ENCODE measurements around the gene SDC4.
"Not testable (repeated sequence)": the region's sequence is repeated elsewhere in the genome, so short reads cannot be mapped to it uniquely, and the experiment has no call there.

SDC4 gene

DNA sequence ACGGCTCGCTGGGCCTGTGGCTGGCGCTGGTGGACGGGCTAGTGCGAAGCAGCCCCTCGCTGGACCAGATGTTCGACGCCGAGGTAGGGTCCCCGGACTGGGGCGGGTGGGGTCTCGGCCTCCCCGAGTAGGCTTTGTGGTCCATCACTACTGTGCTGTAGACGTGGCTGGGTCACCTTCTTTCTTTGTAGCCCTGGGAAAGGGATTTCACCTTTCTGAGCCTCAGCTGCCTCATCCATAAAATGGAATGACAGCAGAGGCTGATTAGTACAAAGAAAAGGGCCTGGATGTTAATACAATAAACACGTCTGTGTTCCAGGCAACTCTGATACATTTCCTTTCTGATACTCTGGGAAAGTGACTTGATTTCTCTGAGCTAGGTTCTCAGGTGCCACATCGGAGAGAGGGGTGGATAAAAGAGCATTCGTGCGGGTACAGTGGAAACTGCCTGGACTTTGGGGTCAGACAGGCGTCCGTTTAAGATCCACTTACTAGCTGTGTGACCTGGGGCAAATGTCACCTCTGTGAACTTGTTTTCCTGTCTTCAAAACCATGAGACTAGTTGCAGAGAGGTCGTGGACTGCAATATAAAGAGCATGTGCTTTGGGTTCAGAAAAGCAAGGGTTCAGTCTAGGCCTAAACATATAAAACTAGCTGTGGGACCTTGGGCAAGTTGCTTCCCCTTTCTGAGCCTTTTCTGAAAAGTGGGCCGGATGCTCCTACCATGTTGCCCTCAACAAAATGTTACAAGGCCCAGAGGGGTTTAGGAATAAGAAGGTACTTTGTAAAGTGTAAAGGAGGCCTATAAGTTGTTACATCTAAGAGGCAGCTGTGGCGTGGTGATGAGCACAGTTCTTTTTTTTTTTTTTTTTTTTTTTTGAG, 15.6 kb upstream of the SDC4 start:
- no peak for DNase-seq

DNA sequence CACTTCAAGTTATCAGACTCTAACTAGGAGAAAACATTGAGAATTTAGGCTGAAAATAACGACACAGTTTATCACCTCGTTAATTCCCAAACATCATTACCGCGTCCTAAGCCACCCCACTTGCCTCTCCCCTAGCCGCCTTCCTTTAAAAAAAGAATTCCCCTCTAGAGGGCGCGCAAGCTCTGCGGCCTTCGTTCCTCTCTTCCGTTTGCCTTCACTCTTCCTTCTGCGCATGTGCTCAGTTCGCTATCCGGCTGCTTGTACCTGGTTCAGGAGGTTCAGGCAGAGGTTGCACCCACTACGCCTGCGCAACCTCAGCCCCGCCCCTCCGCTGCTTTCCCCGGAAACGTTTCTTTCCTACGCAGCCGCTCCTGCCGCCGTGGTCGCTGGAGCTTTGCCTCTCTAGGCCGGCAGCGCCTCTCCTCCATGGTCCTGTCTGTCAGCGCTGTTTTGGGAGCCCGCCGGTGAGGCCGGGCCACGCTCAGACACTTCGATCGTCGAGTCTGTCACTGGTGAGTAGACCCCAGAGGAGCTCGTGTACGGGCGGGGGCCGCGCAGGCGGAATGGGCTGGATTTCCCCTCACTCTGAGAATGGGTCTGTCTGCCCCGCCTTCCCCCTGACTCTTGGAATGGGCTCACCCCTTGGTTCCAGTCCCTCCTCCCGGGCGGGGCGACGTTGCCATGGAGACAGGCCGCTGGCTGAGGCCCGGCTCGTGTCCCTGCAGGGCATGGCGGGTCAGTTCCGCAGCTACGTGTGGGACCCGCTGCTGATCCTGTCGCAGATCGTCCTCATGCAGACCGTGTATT, 14.8 kb upstream of the SDC4 start, which contains the start of gene SYS1:
TSS of gene SYS1 (plus strand) at position 353 of the 807 bp plus-strand sequence. CDS start at position 729, 376 bp downstream.
- peak; percentile 98 for DNase-seq

DNA sequence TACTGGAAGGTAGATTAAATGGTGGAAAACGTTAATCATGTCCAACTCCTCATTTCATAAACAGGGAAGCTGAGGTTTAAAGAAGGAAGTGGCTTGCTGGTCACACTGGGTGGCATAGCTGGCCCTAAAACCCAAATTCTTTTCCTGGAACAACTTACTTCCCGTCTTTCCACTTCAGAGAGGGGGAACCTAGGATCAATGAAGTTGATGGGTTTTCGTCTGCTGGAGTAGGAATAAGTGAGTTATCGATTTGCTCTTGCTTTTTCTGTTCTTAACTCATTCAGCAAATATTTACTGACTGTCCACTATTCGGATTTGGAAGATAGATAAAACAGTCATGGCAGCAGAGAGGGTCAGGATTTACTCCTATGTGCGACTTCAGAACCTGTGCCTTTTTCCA, 13.6 kb upstream of the SDC4 start:
- DNase-seq, result no peak

DNA sequence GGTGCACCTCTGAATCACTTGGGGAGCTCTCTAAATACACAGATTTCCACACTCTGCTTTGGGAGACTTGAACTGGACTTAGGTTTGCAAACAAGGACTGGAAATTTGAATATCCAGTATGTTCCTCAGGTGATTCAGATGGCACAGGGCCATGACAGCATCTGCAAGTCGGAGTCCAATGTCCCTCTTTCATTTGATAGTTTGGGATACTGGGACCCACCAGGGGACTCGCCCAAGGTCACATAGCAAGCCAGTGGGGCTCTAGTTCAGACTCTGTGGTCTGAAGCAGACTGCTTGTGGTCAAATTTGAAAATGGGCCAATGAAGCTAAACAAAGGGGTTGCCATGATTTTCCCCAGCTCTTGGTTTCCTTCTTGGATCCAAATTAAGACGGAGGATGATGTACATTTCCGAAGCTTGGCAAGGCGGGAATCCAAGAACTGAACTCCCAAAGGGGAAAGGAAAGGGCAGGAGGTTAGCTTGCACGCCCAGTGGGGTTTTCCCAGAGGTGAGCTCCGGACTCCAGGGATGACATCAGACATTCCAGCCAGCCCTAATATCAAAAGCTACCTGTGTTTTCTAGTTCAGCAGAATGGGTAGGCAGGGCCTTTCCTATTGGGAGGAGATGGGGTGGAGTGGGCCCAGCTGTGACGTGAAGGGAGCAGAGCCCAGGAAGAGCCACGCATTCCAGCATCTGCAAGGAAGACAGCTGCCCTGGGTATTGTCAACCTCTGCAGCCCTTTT, 11.4 kb upstream of the SDC4 start:
- no peak for DNase-seq

DNA sequence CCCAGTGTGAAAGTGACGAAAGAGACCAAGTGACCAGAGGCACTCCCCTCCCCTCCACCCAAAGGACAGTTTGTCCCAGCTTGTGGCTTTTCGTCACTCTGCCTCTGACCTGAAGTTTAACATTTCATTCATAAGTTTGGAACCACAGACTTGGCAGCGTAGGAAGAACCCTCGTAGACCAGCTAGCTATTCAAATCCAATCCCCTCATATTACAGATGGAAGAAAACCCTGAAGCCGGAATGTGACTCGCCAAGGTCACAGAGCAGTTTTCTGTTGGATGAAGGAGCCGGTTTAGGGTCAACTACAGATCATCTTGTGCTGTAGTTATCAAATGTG, 10.8 kb upstream of the SDC4 start:
- no peak for DNase-seq

DNA sequence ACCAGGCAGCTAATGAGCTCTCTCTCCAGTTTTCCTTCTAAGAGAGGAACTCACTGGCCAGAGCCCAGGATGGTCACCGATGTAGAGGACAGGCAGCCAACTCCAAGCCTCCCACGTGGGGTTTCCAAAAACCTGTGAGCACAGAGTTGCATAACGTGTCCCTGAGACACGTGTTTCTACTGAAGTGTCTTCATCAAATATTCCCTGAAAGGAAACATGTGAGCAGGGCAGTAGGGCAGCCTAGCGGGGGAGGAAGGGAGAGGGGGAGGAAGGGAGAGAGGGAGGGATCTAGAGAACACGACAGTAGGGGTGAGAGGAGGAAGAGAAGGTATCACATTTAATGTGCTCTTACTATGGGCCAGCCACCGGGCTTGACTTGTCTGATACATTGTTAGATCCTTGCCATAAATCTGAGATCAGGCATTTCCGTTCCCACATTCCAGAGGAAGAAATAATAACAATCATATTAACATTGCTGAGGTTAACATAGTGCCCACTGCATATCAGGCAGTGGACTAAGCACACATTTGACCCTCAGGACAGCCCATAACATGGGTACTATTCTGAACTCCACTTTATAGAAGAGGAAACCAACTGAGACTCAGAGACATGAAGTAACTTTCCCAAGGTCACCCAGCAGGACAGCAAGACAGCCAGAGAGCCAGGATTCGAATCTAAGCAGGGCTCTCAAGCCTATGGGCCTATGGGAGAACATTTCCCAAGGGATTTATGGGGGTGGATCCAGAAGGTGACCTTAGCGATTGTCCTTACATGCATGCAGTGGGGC, 10.3 kb upstream of the SDC4 start:
- DNase-seq, result peak; percentile 81

DNA sequence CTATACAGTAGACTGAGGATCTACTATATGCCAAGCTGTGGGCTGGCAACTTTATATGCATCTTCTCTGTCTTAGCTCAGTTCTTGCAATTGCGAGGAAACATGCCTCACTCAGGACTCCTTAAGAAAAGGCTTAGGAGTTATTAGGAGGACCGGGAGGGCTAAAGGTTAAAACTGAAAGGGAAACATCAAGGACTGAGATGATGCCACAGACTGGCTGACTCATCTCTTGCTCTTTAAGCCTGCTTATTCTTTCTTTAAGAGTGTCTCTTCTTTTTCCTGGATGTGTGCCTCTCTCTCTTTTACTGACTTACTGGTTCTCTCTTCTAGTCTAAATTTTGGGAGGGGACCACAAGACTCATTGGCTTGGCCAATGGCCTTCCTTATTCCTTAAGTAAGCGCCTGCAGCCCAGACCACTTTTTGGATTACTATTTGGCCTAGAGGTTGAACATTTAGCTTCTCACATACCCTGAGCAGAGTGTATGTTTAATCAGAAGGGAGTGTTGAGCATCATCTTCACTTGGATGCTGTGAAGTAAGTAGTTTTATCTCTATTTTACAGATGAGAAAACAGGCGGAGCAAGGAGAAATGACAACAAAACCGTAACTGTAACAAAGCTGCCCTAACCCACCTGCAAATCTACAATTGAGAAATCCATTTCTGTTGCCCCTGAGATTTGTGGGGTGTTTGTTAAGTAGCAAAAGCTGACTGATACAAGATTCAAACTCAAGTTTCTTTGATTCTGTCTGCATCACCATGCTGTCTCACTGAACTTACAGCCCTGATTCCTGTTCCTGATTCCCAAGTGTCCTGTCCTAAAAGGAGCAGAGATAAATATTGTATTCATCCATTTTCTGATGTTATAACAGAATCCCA, 7.2 kb upstream of the SDC4 start:
- DNase-seq, result no peak

DNA sequence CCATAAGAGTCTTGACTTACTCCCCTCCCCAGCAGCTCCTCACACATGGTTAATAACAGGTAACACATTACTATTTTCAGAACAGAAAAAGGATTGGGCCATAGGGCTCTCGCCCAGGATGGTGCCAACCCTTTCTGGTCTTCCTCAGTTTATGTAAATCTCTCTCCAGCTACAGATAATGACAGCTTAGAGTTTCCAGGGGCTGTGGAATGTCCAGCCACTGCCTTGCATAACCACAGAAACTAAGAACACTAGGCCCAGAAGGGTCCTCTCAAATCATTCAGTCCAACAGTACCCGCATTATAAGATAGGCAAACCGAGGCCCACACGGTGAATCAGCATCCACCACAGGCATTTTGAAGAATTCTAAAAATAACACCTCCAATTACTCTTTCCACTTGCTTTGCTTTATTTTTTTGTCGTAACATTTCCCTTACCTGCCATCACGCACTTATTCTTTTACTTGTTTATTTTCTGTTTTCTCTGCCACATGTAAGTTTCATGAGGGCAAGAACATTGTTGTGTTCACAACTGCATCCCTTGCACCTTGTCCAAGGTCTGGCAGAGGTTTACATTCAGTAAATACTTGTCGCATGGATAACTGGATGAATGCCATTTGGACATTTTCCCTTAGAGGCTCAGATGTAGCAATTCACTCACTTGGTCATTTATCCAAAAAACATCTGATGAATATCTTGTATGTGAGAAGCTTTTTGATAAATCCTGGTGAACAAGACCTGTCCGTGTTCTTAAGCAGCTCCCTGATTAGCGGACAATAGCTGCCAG, 6.4 kb upstream of the SDC4 start:
- DNase-seq, result no peak

DNA sequence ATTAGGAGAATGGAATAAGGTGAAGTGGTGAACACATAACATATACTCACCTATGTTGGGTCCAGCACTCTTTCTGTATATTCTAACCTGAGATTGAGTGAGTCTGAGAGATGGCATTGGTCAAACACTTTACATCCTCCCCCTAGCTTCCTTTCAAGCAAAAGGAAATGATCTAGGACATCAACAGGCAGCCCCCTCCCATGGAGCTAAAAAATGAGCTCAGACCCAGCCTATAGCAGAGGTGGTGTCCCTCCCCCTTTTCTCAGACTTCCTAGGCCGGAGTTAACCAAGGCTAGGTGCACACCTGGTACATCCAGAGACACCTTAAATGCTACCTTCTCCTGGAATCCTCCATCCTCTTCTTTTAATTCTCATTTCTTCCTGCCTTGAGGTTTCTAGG, 5.5 kb upstream of the SDC4 start:
- DNase-seq, result no peak

DNA sequence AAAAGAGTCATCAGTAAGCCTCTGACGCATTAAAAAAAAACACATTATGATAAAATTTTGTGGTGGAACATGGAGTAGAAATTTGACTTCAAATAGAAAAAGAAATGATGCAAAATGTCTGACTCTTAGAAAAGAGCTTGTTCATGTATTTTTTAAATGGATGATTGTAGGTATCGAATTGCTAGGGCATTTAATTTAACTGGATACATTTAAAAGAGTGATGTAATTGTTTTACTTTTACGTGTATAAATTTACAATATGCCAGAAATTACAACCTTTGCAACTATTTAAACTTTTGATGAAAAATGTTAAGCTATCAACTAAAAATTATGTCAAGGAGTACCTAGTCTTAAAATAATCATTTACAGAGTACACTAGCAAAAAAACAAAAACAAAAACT, 4.5 kb upstream of the SDC4 start:
- no peak for DNase-seq

DNA sequence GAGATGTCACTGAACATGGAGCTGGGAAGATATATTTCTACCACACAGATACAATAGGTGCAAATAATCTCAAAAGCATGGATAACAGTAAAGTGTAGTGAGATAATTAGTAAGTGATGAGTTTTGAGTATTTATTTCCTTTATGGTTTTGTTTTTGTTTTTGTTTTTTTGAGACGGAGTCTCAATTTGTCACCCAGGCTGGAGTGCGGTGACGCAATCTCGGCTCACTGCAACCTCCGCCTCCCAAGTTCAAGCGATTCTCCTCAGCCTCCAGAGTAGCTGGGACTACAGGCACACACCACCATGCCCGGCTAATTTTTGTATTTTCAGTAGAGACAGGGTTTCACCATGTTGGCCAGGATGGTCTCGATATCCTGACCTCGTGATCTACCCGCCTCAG, 2.6 kb upstream of the SDC4 start:
- DNase-seq, result not testable (repeated sequence)

DNA sequence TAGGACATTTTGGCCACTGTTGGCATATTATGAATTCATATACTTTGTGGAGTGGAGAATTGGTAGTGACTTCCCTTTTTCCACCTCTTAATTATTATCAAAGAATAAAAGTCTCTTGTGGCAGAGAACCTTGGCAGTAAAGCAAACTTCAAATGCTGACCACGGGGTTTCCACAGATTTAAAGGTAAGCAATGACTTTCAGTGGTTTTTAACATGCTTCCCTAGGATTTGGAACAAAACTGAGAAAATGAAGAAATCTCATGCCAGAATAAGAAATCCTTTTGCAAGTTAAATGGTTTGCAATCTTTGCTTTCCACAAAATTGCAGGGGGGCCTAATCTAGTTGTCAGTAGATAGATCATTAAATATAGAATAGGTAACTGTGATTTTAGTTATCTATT, 2.0 kb upstream of the SDC4 start:
- no peak for DNase-seq

DNA sequence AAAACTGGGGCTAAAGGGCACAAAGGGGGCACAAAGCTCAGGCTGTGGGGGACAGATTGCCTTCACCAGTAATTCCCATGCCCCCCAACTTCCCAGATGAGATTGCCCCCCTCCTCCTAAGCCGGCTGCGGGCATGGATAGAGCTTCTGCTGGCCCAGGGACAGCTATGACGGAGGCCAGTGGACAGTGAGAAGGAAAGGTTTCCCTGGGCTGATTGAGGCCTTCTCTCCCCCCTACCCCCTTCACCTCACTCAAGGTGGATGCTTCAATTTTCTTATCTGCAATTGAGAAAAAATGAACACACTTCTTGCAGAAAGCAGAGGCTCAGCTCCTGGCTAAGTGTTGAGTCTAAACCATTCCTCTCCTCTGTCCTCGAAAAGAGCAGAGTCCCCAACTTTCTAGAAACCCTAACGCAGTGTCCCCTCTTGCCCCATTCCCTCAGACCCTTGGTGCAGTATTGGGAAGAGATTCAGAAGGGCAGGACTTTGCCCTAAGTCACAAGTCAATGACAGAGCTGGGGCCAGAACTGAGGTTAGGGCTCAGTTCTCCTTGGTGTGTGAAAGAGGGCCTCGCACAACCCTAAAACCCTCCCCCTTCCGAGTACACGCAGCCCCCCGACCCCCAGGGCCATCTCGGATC, 808 bp downstream of the SDC4 start:
- DNase-seq, result no peak

DNA sequence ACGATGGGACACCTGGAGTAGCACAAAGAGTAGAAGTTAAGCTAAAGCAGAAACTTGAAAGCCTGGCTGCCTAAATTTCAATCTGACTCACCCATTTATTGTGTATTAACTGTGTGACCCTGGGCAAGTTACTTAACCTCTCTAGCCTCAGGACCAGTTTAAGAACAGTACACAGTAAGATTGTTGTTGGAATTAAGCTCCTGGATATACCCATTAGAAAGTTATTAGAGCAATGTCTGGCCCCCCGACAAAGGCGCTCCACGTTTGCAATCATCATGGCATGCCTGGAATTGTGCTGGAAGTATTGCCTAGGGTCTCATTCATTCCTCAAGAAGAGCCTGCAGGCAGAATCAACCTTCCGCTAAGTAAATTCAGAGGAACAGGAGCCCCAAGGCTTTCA, 1.4 kb downstream of the SDC4 start:
- peak; percentile 33 for DNase-seq

DNA sequence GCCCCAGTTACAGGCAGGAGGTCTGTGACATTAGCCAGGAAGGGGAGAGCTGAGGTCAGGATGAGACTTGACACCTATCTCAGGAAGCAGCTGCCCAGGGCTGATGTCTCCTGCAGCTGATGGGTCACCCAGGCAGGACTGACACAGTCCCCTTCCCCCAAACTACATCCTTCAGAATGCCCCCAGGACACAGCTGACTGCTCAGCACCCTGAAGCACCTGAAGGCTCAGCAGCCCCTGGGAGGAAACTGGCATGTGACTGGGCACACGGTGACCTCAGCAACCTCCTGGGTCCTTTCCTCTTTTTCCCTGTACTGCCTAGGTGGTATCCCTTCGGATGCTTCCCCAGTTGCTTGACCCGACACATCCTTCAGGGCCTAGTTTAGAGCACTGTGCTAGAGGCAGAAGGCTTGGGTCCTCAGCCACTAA, 1.9 kb downstream of the SDC4 start:
- no peak for DNase-seq

DNA sequence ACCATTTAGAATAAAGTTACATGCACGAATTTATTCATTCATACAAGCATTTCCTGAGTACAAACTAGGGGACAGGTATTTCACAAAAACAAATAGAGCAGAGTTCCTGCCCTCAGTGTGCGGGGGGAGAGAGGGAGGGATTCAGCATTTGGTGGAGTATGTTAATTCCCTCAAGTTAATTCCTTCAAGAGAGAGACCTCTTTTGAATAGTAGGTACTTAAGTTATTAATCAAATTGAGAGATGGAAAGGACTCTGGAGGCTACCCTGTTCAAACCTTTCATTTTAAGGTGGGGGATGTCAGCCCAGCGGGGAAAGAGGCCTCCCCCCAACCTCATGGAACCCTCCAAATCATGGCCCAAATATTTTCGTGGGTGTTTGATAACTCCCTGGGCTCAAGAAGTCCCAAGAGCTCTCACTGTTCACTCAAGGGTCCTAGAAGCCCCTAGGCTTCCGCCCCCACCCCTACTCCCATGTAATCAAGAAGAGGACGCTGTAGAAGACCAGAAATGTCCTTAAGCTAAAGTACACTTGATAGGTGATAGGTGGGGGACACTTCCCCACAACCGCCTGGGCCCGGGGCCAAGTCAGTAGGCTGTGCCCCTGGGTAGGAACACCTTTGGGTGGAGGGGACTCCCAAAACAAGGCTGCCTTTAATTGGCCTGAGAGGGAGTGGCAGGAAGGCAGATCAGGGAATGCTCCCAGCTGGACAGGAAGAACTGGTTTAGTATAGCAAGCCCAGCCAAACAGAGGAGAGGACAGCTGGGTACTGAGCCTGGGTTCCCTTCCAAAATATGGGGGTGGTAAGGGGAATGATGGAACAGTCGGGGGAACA, 2.9 kb downstream of the SDC4 start:
- peak; percentile 43 for DNase-seq

DNA sequence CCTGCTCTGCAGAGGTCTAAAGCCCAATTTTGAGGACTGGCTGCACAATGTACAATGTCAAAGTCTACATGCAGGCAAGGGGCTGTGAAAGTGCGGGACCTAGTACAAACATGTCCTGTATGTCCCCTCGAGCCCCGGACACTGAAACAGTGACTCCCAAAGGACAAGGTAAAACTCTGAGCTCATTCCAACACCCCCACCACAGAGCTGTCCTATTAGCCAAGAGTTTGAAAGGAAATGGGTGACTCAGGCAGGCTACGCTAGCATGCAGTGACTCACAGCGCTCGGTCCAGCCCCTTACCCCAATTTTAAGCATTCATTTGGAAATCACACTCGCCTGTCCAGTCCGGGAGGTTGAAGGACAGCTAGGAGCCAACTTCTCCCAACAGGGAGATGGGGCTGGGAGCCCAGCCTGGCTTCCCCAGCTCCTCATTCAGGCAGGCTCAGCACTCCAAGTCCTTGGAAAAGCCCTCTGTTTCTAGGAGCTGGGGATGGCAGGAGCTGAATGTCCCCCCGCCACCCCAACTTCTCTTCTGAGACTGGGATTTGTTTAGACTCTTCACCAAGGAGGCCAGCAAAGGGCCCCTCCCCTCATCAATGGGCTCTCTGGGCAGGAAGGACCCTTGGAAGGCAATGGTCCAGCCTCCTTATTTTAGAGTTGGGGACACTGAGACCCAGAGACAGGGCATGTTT, 3.9 kb downstream of the SDC4 start:
- peak; percentile 57 for DNase-seq

DNA sequence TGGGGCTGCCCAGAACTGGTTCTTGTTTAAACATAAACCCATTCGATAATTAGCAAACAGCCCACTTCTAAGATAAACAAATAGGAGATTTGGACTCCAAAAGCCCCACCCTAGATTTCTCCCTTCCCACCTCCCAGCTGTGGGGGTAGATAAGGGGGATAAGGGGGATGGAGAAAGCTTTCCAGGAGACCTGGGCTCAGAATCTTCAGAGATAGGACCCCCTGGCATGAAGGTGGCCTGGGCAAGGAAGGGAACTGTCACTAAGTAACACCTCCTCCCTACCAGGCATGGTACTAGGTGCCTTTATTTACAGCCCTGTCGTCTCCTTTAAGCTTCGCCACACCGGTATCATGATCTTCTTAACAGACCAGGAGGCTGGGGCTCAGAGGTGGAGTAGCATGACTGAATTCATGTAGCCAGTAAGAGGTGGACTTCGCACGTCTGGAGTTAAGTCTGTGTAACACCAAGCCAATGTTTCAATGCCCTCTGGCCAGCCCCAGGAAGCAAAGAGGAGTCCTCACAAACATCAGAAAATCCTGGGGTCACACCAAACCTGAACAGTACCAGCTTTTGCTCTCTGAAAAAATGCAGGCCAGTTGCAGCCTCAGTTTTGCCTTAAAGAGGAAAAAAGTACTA, 4.6 kb downstream of the SDC4 start:
- no peak for DNase-seq

Data from midbrain (tissue), 1 donor.